ENCODE data around the gene PKHD1. TPM values are rescaled to one million over a fixed set of nuclear protein-coding genes. Genes with fewer than 3 reads are reported as not detected.

Gene PKHD1
- total and polyA plus RNA-seq, 2 of the 8 experiments (the other 6 are each of a cell fraction or from before 2014, with no cell fraction given): 0.06 to 0.09 TPM

DNA sequence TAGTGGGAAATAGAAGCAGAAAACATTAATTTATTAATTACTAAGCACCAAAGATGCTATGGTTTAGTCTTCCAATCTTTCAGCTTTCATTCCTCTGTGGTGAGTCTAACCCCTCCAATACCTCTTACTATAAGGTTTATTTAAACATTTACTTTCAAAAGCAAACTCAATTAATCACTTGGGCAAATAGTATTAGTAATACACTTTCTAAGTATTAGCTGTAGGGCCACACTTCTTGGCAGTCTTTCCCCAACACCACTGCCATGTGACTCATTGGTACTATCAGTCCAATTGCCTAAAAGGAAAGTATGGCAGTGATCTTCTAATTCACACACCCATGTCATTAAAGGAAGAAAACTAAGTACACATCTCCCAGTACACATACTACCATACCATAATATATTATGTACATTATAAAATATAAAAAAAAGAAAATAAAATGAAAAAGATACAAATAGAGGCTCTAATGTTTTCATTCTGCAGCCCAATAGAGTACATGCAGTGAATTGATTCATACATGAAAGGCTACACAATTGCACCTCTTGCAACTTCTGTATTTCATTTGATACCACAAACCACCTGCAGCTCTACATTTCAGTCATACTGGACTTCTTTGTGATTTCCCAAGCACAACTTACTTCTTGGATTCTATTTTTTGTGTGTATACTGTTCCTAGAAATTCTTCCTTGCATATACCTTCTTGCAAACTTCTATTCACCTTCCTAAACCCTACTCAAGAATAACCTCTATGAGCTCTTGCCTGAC lies 218.6 kb downstream of the PKHD1 start:
- ChIA-PET CTCF (ENCODE audit: partially characterized antibody) (interaction anchor here (0.9 to 2.3 kb wide), 3 partner anchors 13 to 90 kb away, joined by 3 to 9 read pairs (median 8); no protein-coding TSS in a partner anchor), POLR2A (ENCODE audit: partially characterized antibody) (no interaction called here)
- H3K9ac ChIP-seq (replicated peaks in 1 of 4; ENCODE audit: extremely low read depth in 1 of 4, low read depth in 3 of 4, low read length in 3 of 4): no peak overlapping the region
- H3K79me2 ChIP-seq (ENCODE audit: control insufficient read depth in 1 of 2, insufficient read depth in 2 of 2, low read length in 2 of 2): no peaks in the 10 kb centered on the region
- no peak overlapping the region for H2BK20ac ChIP-seq (ENCODE audit: low read length)
- no peak overlapping the region for H2BK12ac ChIP-seq (ENCODE audit: low read depth, low read length)
- H2BK5ac ChIP-seq (ENCODE audit: low read depth, low read length): no peak overlapping the region
- DNase-seq (ENCODE audit: low read depth in 1 of 2, low spot score in 2 of 2) (no peak), FAIRE-seq (no peak)
- no peak overlapping the region for H2AK5ac ChIP-seq (ENCODE audit: low read depth, low read length)
- no peaks in the 10 kb centered on the region for H3K36me3 ChIP-seq (ENCODE audit: control insufficient read depth in 2 of 4, insufficient read depth in 4 of 4, low read length in 3 of 4)
- TF ChIP-seq SIRT6 (IDR thresholded peaks at IDR 0.05; ENCODE audit: low read length): no peak
- H2AFZ ChIP-seq (ENCODE audit: low read length): no peak overlapping the region
- H3K27me3 ChIP-seq (replicated peaks in 1 of 4; ENCODE audit: control insufficient read depth in 3 of 4, extremely low read depth in 1 of 4, insufficient read depth in 3 of 4, low read length in 3 of 4): no peaks in the 10 kb centered on the region
- no peak overlapping the region for H3K4me3 ChIP-seq (ENCODE audit: extremely low read depth in 1 of 4, insufficient read depth in 2 of 4, low read depth in 3 of 4, low read length in 4 of 4)
- no peaks in the 10 kb centered on the region for H4K20me1 ChIP-seq (replicated peaks in 1 of 2; ENCODE audit: control insufficient read depth in 1 of 2, insufficient read depth in 2 of 2, low read length in 2 of 2)
- H4K8ac ChIP-seq (ENCODE audit: extremely low read depth, insufficient read depth, low read length): no peak overlapping the region
- H3K18ac ChIP-seq (ENCODE audit: extremely low read depth, low read length): no peak overlapping the region
- H4K5ac ChIP-seq (ENCODE audit: insufficient read length, low read depth, low read length): no peak overlapping the region
- no peaks in the 10 kb centered on the region for H3K23me2 ChIP-seq (ENCODE audit: low read depth, low read length)
- H3K56ac ChIP-seq (replicated peaks; ENCODE audit: insufficient read length, low read depth, low read length): no peak overlapping the region
- no peak overlapping the region for H3K27ac ChIP-seq (ENCODE audit: low read depth, low read length)
- no peak overlapping the region for H4K91ac ChIP-seq (replicated peaks; ENCODE audit: insufficient read length, low read length)
- H3K4me1 ChIP-seq (replicated peaks in 1 of 4; ENCODE audit: control insufficient read depth in 3 of 4, insufficient read depth in 4 of 4, low read length in 3 of 4): peaks cover 0 to 8% (median 2%) of the 10 kb centered on the region in 4 experiments; a peak in 2 of 7 replicates
- H3K9me3 ChIP-seq (ENCODE audit: insufficient read depth in 2 of 2, low read depth in 1 of 2, low read length in 1 of 2): no peaks in the 10 kb centered on the region
- H3K14ac ChIP-seq (ENCODE audit: insufficient read length): no peak overlapping the region
- no peaks in the 10 kb centered on the region for H3K79me1 ChIP-seq (ENCODE audit: low read depth, low read length)
- H2BK15ac ChIP-seq (ENCODE audit: low read length): no peak overlapping the region
- no peak overlapping the region for H3K4ac ChIP-seq (replicated peaks; ENCODE audit: insufficient read length, low read depth, low read length)
- H2BK120ac ChIP-seq (replicated peaks; ENCODE audit: low read depth, low read length): no peak overlapping the region
- H3K4me2 ChIP-seq (ENCODE audit: insufficient read depth in 1 of 2, low read depth in 2 of 2, low read length in 2 of 2): no peak overlapping the region
- no peak overlapping the region for H3K23ac ChIP-seq (ENCODE audit: insufficient read length)

Measured in H1 (cell line).